Panc1 (cell line): Measurements from ENCODE around the gene FAM13A. TPM values are rescaled to one million over a fixed set of nuclear protein-coding genes. Genes with fewer than 3 reads are reported as not detected.

Experiments
- ATAC-seq: fragments of 200-7000 bp; cut with Tn5 transposase; 2 replicates; pipeline ENCODE4 v1.9.1; 2020; ENCODE audit warnings: mild to moderate bottlenecking, moderate library complexity
- BruUV-seq: library from RNA; stranded (reverse); fragments of 400-500 nt; replicated peaks from 2 replicates; lab custom pipeline; 2021; lab: Mats Ljungman, UMichigan
- CTCF ChIA-PET: fragments of 300-600 bp; sonication (Branson Sonifier 250); formaldehyde crosslinking; loops from one replicate; lab custom pipeline; 2022; ENCODE audit warnings: antibody characterized with exemption; lab: Charles Lee
- POLR2A ChIA-PET: fragments of 300-600 bp; sonication (Branson Sonifier 250); formaldehyde crosslinking; loops from one replicate; lab custom pipeline; 2022; ENCODE audit warnings: antibody characterized with exemption; lab: Charles Lee
- DNase-seq: peaks from one replicate; pipeline ENCODE4 v3.0.0-alpha.2; 2010; ENCODE audit warnings: low read depth, low spot score
- H3K27ac ChIP-seq: 2 replicates; pipeline ENCODE4 v1.5.1; 2011; ENCODE audit warnings: mild to moderate bottlenecking, low read length, inconsistent platforms
- H3K27me3 ChIP-seq: fragments of 200-500 bp; sonication (Bioruptor generic); 2 replicates; pipeline ENCODE4 v1.6.0; 2014; ENCODE audit warnings: low read length, inconsistent platforms; ENCODE audit not compliant: control insufficient read depth, insufficient read depth
- H3K36me3 ChIP-seq: fragments of 200-500 bp; sonication (Bioruptor generic); 2 replicates; pipeline ENCODE4 v1.5.1; 2014; ENCODE audit warnings: inconsistent platforms, mild to moderate bottlenecking, low read length, moderate library complexity; ENCODE audit not compliant: control insufficient read depth, insufficient read depth
- H3K4me1 ChIP-seq: 2 replicates; pipeline ENCODE4 v1.5.1; 2011; ENCODE audit warnings: inconsistent platforms, mild to moderate bottlenecking, low read length, moderate library complexity; ENCODE audit not compliant: control insufficient read depth, insufficient read depth
- H3K4me3 ChIP-seq, 2 experiments: 2 replicates each; pipeline ENCODE4 v1.5.1; 2011 to 2012; ENCODE audit warnings: low read depth in 2 of 2, low read length in 2 of 2, mild to moderate bottlenecking in 2 of 2, inconsistent platforms in 1 of 2, moderate library complexity in 1 of 2
- H3K9me3 ChIP-seq: fragments of 200-500 bp; sonication (Bioruptor generic); 2 replicates; pipeline ENCODE4 v1.5.1; 2014; ENCODE audit warnings: low read depth, mild to moderate bottlenecking, inconsistent platforms, low read length, moderate library complexity; ENCODE audit not compliant: control insufficient read depth, insufficient read depth
- POLR2AphosphoS5 ChIP-seq: IDR thresholded peaks from 2 replicates; pipeline ENCODE4 v1.6.1; 2012; ENCODE audit warnings: mild to moderate bottlenecking, low read depth, low read length, moderate library complexity
- REST ChIP-seq, 2 experiments: IDR thresholded peaks; 2 replicates each; pipeline ENCODE4 v1.6.1; 2011 to 2012; ENCODE audit warnings: low read depth in 2 of 2, control low read depth in 1 of 2, low read length in 1 of 2, mild to moderate bottlenecking in 1 of 2, moderate library complexity in 1 of 2; ENCODE audit not compliant: insufficient read depth in 1 of 2
- SIN3A ChIP-seq: IDR thresholded peaks from 2 replicates; pipeline ENCODE4 v1.6.1; 2012; ENCODE audit warnings: low read depth, mild to moderate bottlenecking, low read length, moderate library complexity, borderline replicate concordance; ENCODE audit not compliant: insufficient read depth
- TCF7L2 ChIP-seq: IDR thresholded peaks from 2 replicates; pipeline ENCODE4 v1.6.1; 2011; ENCODE audit warnings: mild to moderate bottlenecking, low read depth, low read length, inconsistent platforms
- in situ Hi-C: cut with HindIII; loops from 2 replicates; pipeline ENCODE4 v1.10.0; 2016; ENCODE audit warnings: low sequenced_read_pairs, low pct_unique_long_range_greater_than_20kb
- intact Hi-C: fragments of 100-400 bp; cut with micrococcal nuclease; formaldehyde crosslinking; loops from one replicate; pipeline ENCODE4 v1.10.0; 2022; ENCODE audit not compliant: unreplicated experiment
- total RNA-seq: library from RNA; stranded (reverse); gene quantifications from one replicate; pipeline ENCODE4 v1.2.1, GENCODE V29; 2021; ENCODE audit not compliant: unreplicated experiment
- TF ChIP-seq, protein P1 (sequence below): fragments of 450-650 bp; IDR thresholded peaks from 2 replicates; pipeline ENCODE4 v1.5.1; 2017; ENCODE audit warnings: mild to moderate bottlenecking

FAM13A gene
- total RNA-seq, 1 experiment from 2014 or later = 5.8 TPM

DNA sequence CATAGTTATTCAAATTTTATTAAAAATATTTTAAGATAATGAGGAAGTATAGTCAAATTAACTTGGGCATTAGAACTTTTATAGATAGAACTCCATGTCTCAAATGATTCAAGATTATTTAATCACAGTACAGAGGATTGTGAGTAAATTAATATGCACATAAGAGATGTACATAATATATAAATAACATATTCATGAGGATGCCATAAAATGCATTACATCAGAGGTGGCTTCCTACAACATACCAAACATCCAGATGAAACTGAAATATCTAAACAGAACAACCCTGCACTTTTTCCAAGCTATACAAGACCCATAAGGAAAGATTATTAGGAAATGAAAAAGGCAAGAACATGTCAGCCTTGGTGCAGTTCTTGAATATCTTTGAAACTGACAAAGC lies 268.1 kb downstream of the FAM13A start:
- DNase-seq (no peak), ATAC-seq (no peak)
- in situ Hi-C loops = no loop called here
- TF ChIP-seq, protein P1, sequence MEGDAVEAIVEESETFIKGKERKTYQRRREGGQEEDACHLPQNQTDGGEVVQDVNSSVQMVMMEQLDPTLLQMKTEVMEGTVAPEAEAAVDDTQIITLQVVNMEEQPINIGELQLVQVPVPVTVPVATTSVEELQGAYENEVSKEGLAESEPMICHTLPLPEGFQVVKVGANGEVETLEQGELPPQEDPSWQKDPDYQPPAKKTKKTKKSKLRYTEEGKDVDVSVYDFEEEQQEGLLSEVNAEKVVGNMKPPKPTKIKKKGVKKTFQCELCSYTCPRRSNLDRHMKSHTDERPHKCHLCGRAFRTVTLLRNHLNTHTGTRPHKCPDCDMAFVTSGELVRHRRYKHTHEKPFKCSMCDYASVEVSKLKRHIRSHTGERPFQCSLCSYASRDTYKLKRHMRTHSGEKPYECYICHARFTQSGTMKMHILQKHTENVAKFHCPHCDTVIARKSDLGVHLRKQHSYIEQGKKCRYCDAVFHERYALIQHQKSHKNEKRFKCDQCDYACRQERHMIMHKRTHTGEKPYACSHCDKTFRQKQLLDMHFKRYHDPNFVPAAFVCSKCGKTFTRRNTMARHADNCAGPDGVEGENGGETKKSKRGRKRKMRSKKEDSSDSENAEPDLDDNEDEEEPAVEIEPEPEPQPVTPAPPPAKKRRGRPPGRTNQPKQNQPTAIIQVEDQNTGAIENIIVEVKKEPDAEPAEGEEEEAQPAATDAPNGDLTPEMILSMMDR = no peak
- TF ChIP-seq TCF7L2 (no peak), REST (IDR thresholded peaks at IDR 0.05; ENCODE audit: insufficient read depth in 1 of 2, low read depth in 2 of 2, low read length in 1 of 2) (no peak), SIN3A (no peak), POLR2AphosphoS5 (no peak)
- POLR2A ChIA-PET = no interaction called here
- Histone ChIP-seq H3K27ac (no peak overlapping the region), H3K4me1 (no peaks in the 10 kb centered on the region), H3K4me3 (no peak overlapping the region), H3K27me3 (no peaks in the 10 kb centered on the region), H3K9me3 (no peaks in the 10 kb centered on the region), H3K36me3 (no peaks in the 10 kb centered on the region)
- intact Hi-C loops = no loop called here
- BruUV-seq = no TSS peak
- CTCF ChIA-PET = no interaction called here

DNA sequence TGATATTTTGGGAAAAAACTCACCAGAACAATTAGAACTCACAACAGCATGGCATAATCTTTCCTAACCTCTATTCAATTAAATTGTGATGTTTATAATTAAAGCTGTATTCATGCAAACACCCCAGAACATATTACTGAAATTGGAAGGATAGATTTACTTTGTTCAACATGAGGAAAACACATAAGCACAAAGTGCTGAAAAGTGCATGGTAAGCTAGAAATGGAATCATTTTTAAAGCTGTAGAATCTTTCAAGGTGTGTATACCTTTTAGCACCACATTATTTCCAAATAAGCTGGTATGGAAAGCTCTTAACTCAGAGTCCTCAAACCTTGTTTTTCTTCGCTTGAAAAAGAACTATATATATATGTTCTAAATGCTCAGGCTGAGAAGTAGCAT lies 268.6 kb downstream of the FAM13A start:
- DNase-seq (no peak), ATAC-seq (no peak)
- Histone ChIP-seq H3K9me3 (no peaks in the 10 kb centered on the region), H3K27me3 (no peaks in the 10 kb centered on the region), H3K4me1 (no peaks in the 10 kb centered on the region), H3K27ac (no peak overlapping the region), H3K36me3 (no peaks in the 10 kb centered on the region), H3K4me3 (no peak overlapping the region)
- ChIA-PET POLR2A (no interaction called here), CTCF (no interaction called here)
- in situ Hi-C loops (no loop called here), intact Hi-C loops (no loop called here)
- TF ChIP-seq, protein P1 = no peak
- TF ChIP-seq POLR2AphosphoS5 (no peak), REST (IDR thresholded peaks at IDR 0.05; ENCODE audit: insufficient read depth in 1 of 2, low read depth in 2 of 2, low read length in 1 of 2) (no peak), SIN3A (no peak), TCF7L2 (no peak)
- no TSS peak for BruUV-seq
